MM.1S (cell line): ENCODE measurements around the gene HTR3B.

Experiments used
- DNase-seq: peaks from one replicate; pipeline ENCODE4 v3.0.0-alpha.2; 2015
- H2AFZ ChIP-seq: fragments of 300-600 bp; sonication (generic); 2 replicates; pipeline ENCODE4 v1.6.0; 2016; ENCODE audit warnings: antibody characterized with exemption, low read length
- H3F3A ChIP-seq: fragments of 300-600 bp; sonication (generic); 2 replicates; pipeline ENCODE4 v1.6.1; 2016; ENCODE audit warnings: mild to moderate bottlenecking, antibody characterized with exemption, low read length, moderate library complexity, mixed read lengths; ENCODE audit not compliant: insufficient read depth
- H3K27ac ChIP-seq: fragments of 300-600 bp; sonication (generic); 2 replicates; pipeline ENCODE4 v1.5.1; 2016; ENCODE audit warnings: mild to moderate bottlenecking, low read length
- H3K27me3 ChIP-seq: fragments of 300-600 bp; sonication (generic); replicated peaks from 2 replicates; pipeline ENCODE4 v1.6.0; 2016; ENCODE audit warnings: low read length; ENCODE audit not compliant: insufficient read depth
- H3K36me3 ChIP-seq: fragments of 300-600 bp; sonication (generic); replicated peaks from 2 replicates; pipeline ENCODE4 v1.6.1; 2016; ENCODE audit warnings: mild to moderate bottlenecking, low read length, mixed read lengths; ENCODE audit not compliant: insufficient read depth
- H3K4me1 ChIP-seq: fragments of 300-600 bp; sonication (generic); 2 replicates; pipeline ENCODE4 v1.6.1; 2016; ENCODE audit warnings: low read length, mixed read lengths
- H3K4me2 ChIP-seq: fragments of 300-600 bp; sonication (generic); 2 replicates; pipeline ENCODE4 v1.6.0; 2016; ENCODE audit warnings: low read depth, low read length
- H3K4me3 ChIP-seq: fragments of 300-600 bp; sonication (generic); 2 replicates; pipeline ENCODE4 v1.5.1; 2016; ENCODE audit warnings: low read length, mixed read lengths
- H3K79me2 ChIP-seq: fragments of 300-600 bp; sonication (generic); 2 replicates; pipeline ENCODE4 v1.6.1; 2016; ENCODE audit warnings: mixed run types, low read length, mixed read lengths
- H3K9ac ChIP-seq: fragments of 300-600 bp; sonication (generic); 2 replicates; pipeline ENCODE4 v1.6.1; 2016; ENCODE audit warnings: low read length, mixed read lengths
- H3K9me2 ChIP-seq: fragments of 300-600 bp; sonication (generic); replicated peaks from 2 replicates; pipeline ENCODE4 v1.6.1; 2016; ENCODE audit warnings: mild to moderate bottlenecking, low read length, mixed read lengths; ENCODE audit not compliant: insufficient read depth
- H3K9me3 ChIP-seq: fragments of 300-600 bp; sonication (generic); replicated peaks from 2 replicates; pipeline ENCODE4 v1.6.1; 2016; ENCODE audit warnings: mild to moderate bottlenecking, low read length, mixed read lengths; ENCODE audit not compliant: insufficient read depth
- H4K20me1 ChIP-seq: fragments of 300-600 bp; sonication (generic); 2 replicates; pipeline ENCODE4 v1.6.1; 2016; ENCODE audit warnings: mild to moderate bottlenecking, low read length, moderate library complexity, mixed read lengths; ENCODE audit not compliant: insufficient read depth
- CTCF ChIP-seq: fragments of 300-600 bp; sonication (generic); IDR thresholded peaks from 2 replicates; pipeline ENCODE4 v1.5.1; 2016; ENCODE audit warnings: antibody characterized with exemption, low read length, mixed read lengths
- EZH2 ChIP-seq: fragments of 300-600 bp; sonication (generic); optimal IDR thresholded peaks from 2 replicates; pipeline ENCODE3; 2017; ENCODE audit warnings: low read depth, mild to moderate bottlenecking, antibody characterized with exemption, low read length, mixed read lengths
- EZH2phosphoT487 ChIP-seq: fragments of 300-600 bp; sonication (generic); IDR thresholded peaks from 2 replicates; pipeline ENCODE4 v1.6.1; 2018; ENCODE audit warnings: antibody characterized with exemption, low read length

The HTR3B gene

GRCh38 chr11:113873236-113873626 lies 31.4 kb upstream of the HTR3B start:
- Histone ChIP-seq H2AFZ (no peak overlapping the region), H3K27me3 (no peaks in the 10 kb centered on the region), H3K9me2 (no peaks in the 10 kb centered on the region), H3F3A (no peaks in the 10 kb centered on the region), H3K79me2 (peaks cover 63% of the 10 kb centered on the region), H3K4me1 (peaks cover 6% of the 10 kb centered on the region; the same call in 1 of the 2 replicates), H3K4me2 (peak overlapping the region; percentile 8; the same call in 1 of the 2 replicates), H3K36me3 (0 out of 2 replicates have a peak, but pooled peaks cover 5% of the 10 kb centered on the region), H3K27ac (no peak overlapping the region), H3K9ac (no peak overlapping the region), H3K4me3 (no peak overlapping the region), H3K9me3 (no peaks in the 10 kb centered on the region), H4K20me1 (no peaks in the 10 kb centered on the region; the same call in 1 of the 2 replicates)
- TF ChIP-seq EZH2phosphoT487, result no peak
- no peak for TF ChIP-seq CTCF
- TF ChIP-seq EZH2, result no peak
- DNase-seq, result no peak

DNA sequence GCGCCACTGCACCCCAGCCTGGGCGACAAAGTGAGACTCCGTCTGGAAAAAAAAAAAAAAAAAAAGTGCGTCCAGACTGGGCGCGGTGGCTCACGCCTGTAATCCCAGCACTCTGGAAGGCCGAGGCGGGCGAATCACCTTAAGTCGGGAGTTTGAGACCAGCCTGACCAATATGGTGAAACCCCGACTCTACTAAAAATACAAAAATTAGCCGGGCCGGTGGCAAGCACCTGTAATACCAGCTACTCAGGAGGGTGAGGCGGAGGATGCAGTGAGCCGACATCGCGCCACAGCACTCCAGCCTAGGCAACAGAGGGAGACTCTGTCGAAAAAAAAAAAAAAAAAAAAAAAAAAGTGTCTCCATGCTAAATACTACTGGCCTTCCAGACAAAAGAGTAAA lies 30.5 kb upstream of the HTR3B start:
- peaks cover 58% of the 10 kb centered on the region for H3K79me2 ChIP-seq
- peaks cover 6% of the 10 kb centered on the region; the same call in 1 of the 2 replicates for H3K4me1 ChIP-seq
- no peaks in the 10 kb centered on the region for H3K9me3 ChIP-seq
- H3K9me2 ChIP-seq, result no peaks in the 10 kb centered on the region
- peak overlapping the region; percentile 79 for H3K4me2 ChIP-seq
- no peaks in the 10 kb centered on the region; the same call in 1 of the 2 replicates for H4K20me1 ChIP-seq
- H3K36me3 ChIP-seq, result 0 out of 2 replicates have a peak, but pooled peaks cover 5% of the 10 kb centered on the region
- no peaks in the 10 kb centered on the region for H3K27me3 ChIP-seq
- H3F3A ChIP-seq, result no peaks in the 10 kb centered on the region
- no peak overlapping the region for H3K27ac ChIP-seq
- H3K9ac ChIP-seq, result peak overlapping the region; percentile 56; the same call in 1 of the 2 replicates
- no peak overlapping the region for H2AFZ ChIP-seq
- peak overlapping the region; percentile 77 for H3K4me3 ChIP-seq
- TF ChIP-seq EZH2phosphoT487, result no peak
- TF ChIP-seq CTCF, result no peak
- TF ChIP-seq EZH2, result no peak
- no peak for DNase-seq

GRCh38 chr11:113874581-113875233 lies 29.9 kb upstream of the HTR3B start:
- Histone ChIP-seq H3K4me1 (peaks cover 6% of the 10 kb centered on the region; the same call in 1 of the 2 replicates), H3K4me2 (peak overlapping the region; percentile 79), H4K20me1 (no peaks in the 10 kb centered on the region; the same call in 1 of the 2 replicates), H3F3A (no peaks in the 10 kb centered on the region), H3K9me2 (no peaks in the 10 kb centered on the region), H3K27ac (peak overlapping the region; percentile 13; the same call in 1 of the 2 replicates), H3K9ac (peak overlapping the region; percentile 56), H3K4me3 (peak overlapping the region; percentile 77), H3K27me3 (no peaks in the 10 kb centered on the region), H3K36me3 (0 out of 2 replicates have a peak, but pooled peaks cover 5% of the 10 kb centered on the region), H2AFZ (peak overlapping the region; percentile 35), H3K9me3 (no peaks in the 10 kb centered on the region), H3K79me2 (peaks cover 52% of the 10 kb centered on the region)
- DNase-seq, result peak; percentile 56
- TF ChIP-seq EZH2, result no peak
- TF ChIP-seq CTCF, result no peak
- no peak for TF ChIP-seq EZH2phosphoT487
